ENCODE measurements around the gene DGKI.

GRCh38 chr7:137664846-137665245 is 181.9 kb downstream of the DGKI start:
- TF ChIP-seq CTCF (conservative IDR thresholded peaks at IDR 0.05; ENCODE audit: low read length) (no peak), EZH2phosphoT487 (IDR thresholded peaks at IDR 0.05; ENCODE audit: borderline replicate concordance, low read depth, low read length) (no peak)
